Type B pancreatic cell (in vitro differentiated cells): ENCODE results near the gene SYNCRIP. TPM values are rescaled to one million over a fixed set of nuclear protein-coding genes. Genes with fewer than 3 reads are reported as not detected.

ENCODE experiments used
- DNase-seq: peaks from one replicate; pipeline ENCODE4 v3.0.0; 2021; ENCODE audit warnings: mixed read lengths; ENCODE audit not compliant: unreplicated experiment; ENCODE audit errors: extremely low spot score
- H3K27ac Mint-ChIP-seq: 2 replicates; pipeline ENCODE4 v1.8.0; 2021; ENCODE audit warnings: mild to moderate bottlenecking, mixed read lengths
- H3K27me3 Mint-ChIP-seq: 2 replicates; pipeline ENCODE4 v1.8.0; 2021; ENCODE audit warnings: mixed read lengths
- H3K36me3 Mint-ChIP-seq: 2 replicates; pipeline ENCODE4 v1.8.0; 2021; ENCODE audit warnings: mixed read lengths
- H3K4me1 Mint-ChIP-seq: one replicate; pipeline ENCODE4 v1.8.0; 2021; ENCODE audit warnings: mixed read lengths; ENCODE audit not compliant: unreplicated experiment
- H3K4me3 Mint-ChIP-seq: 2 replicates; pipeline ENCODE4 v1.8.0; 2021; ENCODE audit warnings: mild to moderate bottlenecking, mixed read lengths
- H3K9me3 Mint-ChIP-seq: 2 replicates; pipeline ENCODE4 v1.8.0; 2021; ENCODE audit warnings: mixed read lengths
- total RNA-seq: library from RNA; stranded (reverse); gene quantifications from 2 replicates; pipeline ENCODE4 v1.2.1, GENCODE V29; 2021; ENCODE audit warnings: low replicate concordance
- TF ChIP-seq, protein P1 (sequence below): fragments of 200-600 bp; sonication (generic); conservative IDR thresholded peaks from 2 replicates; pipeline ENCODE4 v1.5.0; 2021; ENCODE audit warnings: antibody characterized with exemption, mild to moderate bottlenecking

The SYNCRIP gene
- total RNA-seq, 1 donor from 2014 or later: 117 TPM

GRCh38 chr6:85628353-85628752 is 14.3 kb downstream of the SYNCRIP start:
- Mint-ChIP-seq H3K4me1 (peaks cover 5% of the 10 kb centered on the region), H3K9me3 (no peaks in the 10 kb centered on the region), H3K27ac (no peak overlapping the region), H3K4me3 (no peak overlapping the region), H3K27me3 (no peaks in the 10 kb centered on the region), H3K36me3 (peaks cover 57% of the 10 kb centered on the region)
- TF ChIP-seq, protein P1, sequence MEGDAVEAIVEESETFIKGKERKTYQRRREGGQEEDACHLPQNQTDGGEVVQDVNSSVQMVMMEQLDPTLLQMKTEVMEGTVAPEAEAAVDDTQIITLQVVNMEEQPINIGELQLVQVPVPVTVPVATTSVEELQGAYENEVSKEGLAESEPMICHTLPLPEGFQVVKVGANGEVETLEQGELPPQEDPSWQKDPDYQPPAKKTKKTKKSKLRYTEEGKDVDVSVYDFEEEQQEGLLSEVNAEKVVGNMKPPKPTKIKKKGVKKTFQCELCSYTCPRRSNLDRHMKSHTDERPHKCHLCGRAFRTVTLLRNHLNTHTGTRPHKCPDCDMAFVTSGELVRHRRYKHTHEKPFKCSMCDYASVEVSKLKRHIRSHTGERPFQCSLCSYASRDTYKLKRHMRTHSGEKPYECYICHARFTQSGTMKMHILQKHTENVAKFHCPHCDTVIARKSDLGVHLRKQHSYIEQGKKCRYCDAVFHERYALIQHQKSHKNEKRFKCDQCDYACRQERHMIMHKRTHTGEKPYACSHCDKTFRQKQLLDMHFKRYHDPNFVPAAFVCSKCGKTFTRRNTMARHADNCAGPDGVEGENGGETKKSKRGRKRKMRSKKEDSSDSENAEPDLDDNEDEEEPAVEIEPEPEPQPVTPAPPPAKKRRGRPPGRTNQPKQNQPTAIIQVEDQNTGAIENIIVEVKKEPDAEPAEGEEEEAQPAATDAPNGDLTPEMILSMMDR: no peak
- DNase-seq: no peak

GRCh38 chr6:85620308-85620707 is 22.4 kb downstream of the SYNCRIP start:
- TF ChIP-seq, protein P1: no peak
- no peaks in the 10 kb centered on the region for H3K27me3 Mint-ChIP-seq
- H3K27ac Mint-ChIP-seq: peak overlapping the region; percentile 7
- no peaks in the 10 kb centered on the region for H3K9me3 Mint-ChIP-seq
- no peak overlapping the region for H3K4me3 Mint-ChIP-seq
- peaks cover 5% of the 10 kb centered on the region for H3K4me1 Mint-ChIP-seq
- H3K36me3 Mint-ChIP-seq: peaks cover 71% of the 10 kb centered on the region
- DNase-seq: no peak

GRCh38 chr6:85614780-85615179 is 27.9 kb downstream of the SYNCRIP start:
- TF ChIP-seq, protein P1: no peak
- H3K36me3 Mint-ChIP-seq: peaks cover 41% of the 10 kb centered on the region
- DNase-seq: no peak
- H3K27ac Mint-ChIP-seq: no peak overlapping the region
- no peaks in the 10 kb centered on the region for H3K4me1 Mint-ChIP-seq
- no peak overlapping the region for H3K4me3 Mint-ChIP-seq
- H3K9me3 Mint-ChIP-seq: no peaks in the 10 kb centered on the region
- no peaks in the 10 kb centered on the region for H3K27me3 Mint-ChIP-seq

DNA sequence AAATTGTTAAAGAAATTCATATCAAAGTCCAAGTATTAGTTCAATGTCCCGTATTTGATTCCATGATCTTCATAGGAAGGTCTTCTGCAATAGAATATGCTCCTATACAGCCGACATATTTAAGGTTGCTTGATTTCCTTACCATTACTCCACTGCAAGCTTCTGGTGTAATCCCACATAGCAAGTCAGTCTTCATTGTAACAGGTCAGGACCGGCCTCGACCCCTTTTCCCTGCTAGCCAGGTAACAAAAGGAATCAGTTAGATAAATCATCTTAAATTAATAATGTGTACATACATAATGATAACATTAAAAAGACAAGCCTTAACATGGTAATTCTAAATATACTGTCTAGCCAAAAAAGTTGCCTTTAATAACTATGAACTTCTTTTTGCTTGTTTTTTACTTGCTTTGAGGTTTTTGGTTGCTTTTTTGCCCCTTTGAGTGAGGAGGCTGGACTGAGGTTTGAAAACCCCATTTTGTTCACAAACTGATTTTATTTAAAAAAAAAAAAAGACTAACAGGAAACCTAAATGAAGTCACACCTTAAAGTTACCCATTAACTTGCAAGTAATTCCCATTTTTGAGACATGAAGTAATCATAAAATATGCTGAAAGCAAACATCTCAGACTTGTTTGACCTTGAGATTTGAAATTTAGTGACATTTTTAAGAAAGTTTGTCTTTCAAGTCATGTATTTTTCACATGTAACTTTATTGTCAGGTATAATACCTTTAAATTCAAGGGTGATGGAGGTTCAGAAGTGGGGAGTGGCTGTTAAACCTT is 29.8 kb downstream of the SYNCRIP start:
- Mint-ChIP-seq H3K27ac (no peak overlapping the region), H3K9me3 (no peaks in the 10 kb centered on the region), H3K4me3 (no peak overlapping the region), H3K36me3 (peaks cover 31% of the 10 kb centered on the region), H3K27me3 (no peaks in the 10 kb centered on the region), H3K4me1 (no peaks in the 10 kb centered on the region)
- TF ChIP-seq, protein P1: no peak
- DNase-seq: no peak

DNA sequence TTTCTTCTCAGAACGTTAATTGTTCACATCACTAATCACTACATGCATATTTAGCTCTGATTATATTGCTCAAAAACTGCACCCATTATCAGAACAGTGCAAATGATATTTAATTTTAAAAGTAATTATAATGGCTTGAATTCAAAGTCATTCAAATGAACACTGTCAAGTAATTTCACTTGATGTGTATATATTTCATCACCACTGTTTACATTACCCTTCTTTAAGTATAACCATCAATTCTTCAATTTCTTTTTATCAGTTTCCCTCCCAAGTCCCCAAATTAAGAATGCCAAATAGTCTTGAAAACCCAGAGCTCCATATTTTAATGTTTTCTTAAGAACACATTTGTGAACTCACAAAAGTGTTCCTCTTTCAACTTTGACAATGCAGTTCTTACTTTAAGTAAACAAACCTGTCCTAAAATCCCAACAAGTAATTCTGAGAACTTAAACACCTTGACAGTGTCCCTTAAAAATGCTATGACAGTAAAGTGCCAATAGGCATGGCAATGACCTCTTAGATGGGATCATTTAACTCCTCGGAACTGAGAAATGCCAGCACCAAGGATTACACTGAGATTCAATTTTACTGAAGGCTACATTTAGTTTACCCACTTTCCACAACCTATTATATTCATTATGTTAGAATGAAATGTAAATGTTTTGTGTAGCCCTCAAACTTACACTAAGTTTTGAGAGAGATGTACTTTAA is 32.3 kb downstream of the SYNCRIP start:
- Mint-ChIP-seq H3K4me1 (peaks cover 4% of the 10 kb centered on the region), H3K4me3 (no peak overlapping the region), H3K9me3 (no peaks in the 10 kb centered on the region), H3K36me3 (peaks cover 24% of the 10 kb centered on the region), H3K27ac (no peak overlapping the region), H3K27me3 (no peaks in the 10 kb centered on the region)
- no peak for DNase-seq
- TF ChIP-seq, protein P1: no peak
